GM12891 (cell line): Measurements from ENCODE around the gene FXYD7.

Experiments used
- DNase-seq: peaks from one replicate; pipeline ENCODE4 v3.0.0; 2011; ENCODE audit warnings: low spot score; ENCODE audit not compliant: insufficient read length
- FAIRE-seq: peaks from 2 replicates; lab custom pipeline; 2011; peaks lifted over from hg19 to GRCh38; lab: Jason Lieb, UNC
- PAX5 ChIP-seq: IDR thresholded peaks from 2 replicates; pipeline ENCODE4 v1.6.1; 2011; ENCODE audit warnings: low read length, moderate library complexity, mild to moderate bottlenecking; ENCODE audit not compliant: insufficient read depth, severe bottlenecking
- POLR2A ChIP-seq: IDR thresholded peaks from 2 replicates; pipeline ENCODE4 v1.6.1; 2011; ENCODE audit warnings: low read depth, low read length, control low read depth
- POLR2AphosphoS5 ChIP-seq: IDR thresholded peaks from 2 replicates; pipeline ENCODE4 v1.6.1; 2011; ENCODE audit warnings: low read depth, low read length, control low read depth
- POU2F2 ChIP-seq: IDR thresholded peaks from 2 replicates; pipeline ENCODE4 v1.6.1; 2011; ENCODE audit warnings: low read depth, mild to moderate bottlenecking, control low read depth, low read length, moderate library complexity
- SPI1 ChIP-seq: IDR thresholded peaks from 2 replicates; pipeline ENCODE4 v1.6.1; 2011; ENCODE audit warnings: low read depth, low read length, control low read depth
- TAF1 ChIP-seq: IDR thresholded peaks from 2 replicates; pipeline ENCODE4 v1.6.1; 2011; ENCODE audit warnings: low read depth, low read length, control low read depth

FXYD7 gene

GRCh38 chr19:35134601-35135242 is 8.3 kb upstream of the FXYD7 start, which contains the start of gene LGI4:
Gene LGI4 (minus strand): TSS chr19:35135059. CDS start chr19:35134680, 379 bp downstream.
- TF ChIP-seq TAF1 (no peak), POLR2AphosphoS5 (no peak), POLR2A (no peak), SPI1 (no peak), PAX5 (no peak), POU2F2 (no peak)
- FAIRE-seq (no peak), DNase-seq (no peak)

- peak; percentile 96 for DNase-seq
- FAIRE-seq, result peak; percentile 92
- TF ChIP-seq POLR2A (no peak), POU2F2 (no peak), PAX5 (no peak), POLR2AphosphoS5 (no peak), SPI1 (no peak), TAF1 (no peak)
Observed at GRCh38 chr19:35135389-35135909, 7.6 kb upstream of the FXYD7 start.

DNA sequence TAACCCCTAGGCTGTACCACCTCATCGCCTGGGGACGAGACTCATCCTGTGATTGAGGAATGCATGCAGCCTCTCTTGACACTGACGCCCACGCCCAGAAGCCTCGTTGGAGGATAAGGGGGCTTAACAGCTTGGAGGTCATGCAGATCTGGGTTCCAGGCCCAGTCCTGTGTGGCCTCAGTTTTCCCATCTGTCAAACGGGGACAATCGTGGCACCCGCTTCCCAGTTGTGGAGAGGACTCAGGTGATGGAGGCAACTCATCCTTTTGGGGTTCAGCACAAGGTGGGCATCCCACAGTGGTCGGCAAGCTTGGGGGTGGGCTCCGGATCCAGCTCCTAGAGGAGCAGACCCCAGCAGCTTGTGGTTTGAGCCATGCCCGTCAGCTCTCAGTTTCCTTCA is 6.8 kb upstream of the FXYD7 start:
- DNase-seq (no peak), FAIRE-seq (no peak)
- no peak for TF ChIP-seq POLR2A
- no peak for TF ChIP-seq PAX5
- no peak for TF ChIP-seq POLR2AphosphoS5
- no peak for TF ChIP-seq POU2F2
- TF ChIP-seq SPI1, result no peak
- no peak for TF ChIP-seq TAF1

- no peak for DNase-seq
- FAIRE-seq, result no peak
- TF ChIP-seq POU2F2 (no peak), SPI1 (no peak), POLR2A (no peak), POLR2AphosphoS5 (no peak), TAF1 (no peak), PAX5 (no peak)
Observed at GRCh38 chr19:35136977-35137702, 5.9 kb upstream of the FXYD7 start.

GRCh38 chr19:35138305-35138892 is 4.7 kb upstream of the FXYD7 start, which contains the start of gene FXYD1:
Gene FXYD1 (plus strand): TSS chr19:35138824. CDS start chr19:35140080, 1,256 bp downstream.
- FAIRE-seq, result no peak
- no peak for DNase-seq
- TF ChIP-seq TAF1 (no peak), POU2F2 (no peak), PAX5 (no peak), POLR2AphosphoS5 (no peak), POLR2A (no peak), SPI1 (no peak)

GRCh38 chr19:35140207-35140961 is 2.7 kb upstream of the FXYD7 start:
- DNase-seq (no peak), FAIRE-seq (no peak)
- no peak for TF ChIP-seq POLR2AphosphoS5
- TF ChIP-seq PAX5, result no peak
- no peak for TF ChIP-seq POU2F2
- TF ChIP-seq SPI1, result no peak
- TF ChIP-seq TAF1, result no peak
- no peak for TF ChIP-seq POLR2A

- peak; percentile 94 for FAIRE-seq
- DNase-seq, result peak; percentile 100
- TF ChIP-seq TAF1 (no peak), POU2F2 (no peak), POLR2A (no peak)
Observed at GRCh38 chr19:35140962-35141836, 1.9 kb upstream of the FXYD7 start.
